HEK293 (cell line): Measurements from ENCODE around the gene SELENBP1.

Experiments used
- BCL6B ChIP-seq: fragments of 450-650 bp; formaldehyde crosslinking; IDR thresholded peaks from 2 replicates; pipeline ENCODE4 v1.5.1; 2017; ENCODE audit warnings: missing biosample characterization, missing genetic modification characterization
- GLIS1 ChIP-seq: fragments of 450-650 bp; formaldehyde crosslinking; IDR thresholded peaks from 2 replicates; pipeline ENCODE4 v1.5.1; 2016; ENCODE audit warnings: missing biosample characterization, missing genetic modification characterization
- IKZF3 ChIP-seq: fragments of 450-650 bp; IDR thresholded peaks from 2 replicates; pipeline ENCODE4 v1.5.0; 2018; ENCODE audit warnings: missing biosample characterization, mild to moderate bottlenecking, missing genetic modification characterization, moderate library complexity
- KLF16 ChIP-seq: fragments of 450-650 bp; formaldehyde crosslinking; IDR thresholded peaks from 2 replicates; pipeline ENCODE4 v1.5.1; 2017; ENCODE audit warnings: missing biosample characterization, missing genetic modification characterization
- OSR2 ChIP-seq: fragments of 450-650 bp; formaldehyde crosslinking; IDR thresholded peaks from 2 replicates; pipeline ENCODE4 v1.5.1; 2016; ENCODE audit warnings: missing biosample characterization, missing genetic modification characterization
- SP2 ChIP-seq: fragments of 450-650 bp; formaldehyde crosslinking; IDR thresholded peaks from 2 replicates; pipeline ENCODE4 v1.5.1; 2016; ENCODE audit warnings: missing biosample characterization, missing genetic modification characterization
- SP7 ChIP-seq: fragments of 450-650 bp; formaldehyde crosslinking; IDR thresholded peaks from 2 replicates; pipeline ENCODE4 v1.5.1; 2016; ENCODE audit warnings: missing biosample characterization, missing genetic modification characterization
- TCF7L2 ChIP-seq: IDR thresholded peaks from 2 replicates; pipeline ENCODE4 v1.6.1; 2011; ENCODE audit warnings: low read depth, mild to moderate bottlenecking, inconsistent platforms, low read length, moderate library complexity, borderline replicate concordance
- TSHZ1 ChIP-seq: fragments of 450-650 bp; formaldehyde crosslinking; IDR thresholded peaks from 2 replicates; pipeline ENCODE4 v1.5.1; 2016; ENCODE audit warnings: missing biosample characterization, missing genetic modification characterization, borderline replicate concordance
- ZBTB1 ChIP-seq: fragments of 450-650 bp; formaldehyde crosslinking; IDR thresholded peaks from 2 replicates; pipeline ENCODE4 v1.5.1; 2016; ENCODE audit warnings: missing biosample characterization, missing genetic modification characterization
- ZIC2 ChIP-seq: fragments of 450-650 bp; formaldehyde crosslinking; IDR thresholded peaks from 2 replicates; pipeline ENCODE4 v1.5.1; 2016; ENCODE audit warnings: missing biosample characterization, missing genetic modification characterization
- ZNF121 ChIP-seq: fragments of 450-650 bp; formaldehyde crosslinking; IDR thresholded peaks from 2 replicates; pipeline ENCODE4 v1.5.1; 2016; ENCODE audit warnings: missing biosample characterization, missing genetic modification characterization
- ZNF157 ChIP-seq: fragments of 450-650 bp; formaldehyde crosslinking; IDR thresholded peaks from 2 replicates; pipeline ENCODE4 v1.5.1; 2016; ENCODE audit warnings: missing biosample characterization, missing genetic modification characterization
- ZNF2 ChIP-seq: fragments of 450-650 bp; formaldehyde crosslinking; IDR thresholded peaks from 2 replicates; pipeline ENCODE4 v1.5.1; 2016; ENCODE audit warnings: missing biosample characterization, missing genetic modification characterization
- ZNF214 ChIP-seq: fragments of 450-650 bp; formaldehyde crosslinking; IDR thresholded peaks from 2 replicates; pipeline ENCODE4 v1.5.1; 2017; ENCODE audit warnings: missing biosample characterization, mild to moderate bottlenecking, missing genetic modification characterization, borderline replicate concordance
- ZNF26 ChIP-seq: fragments of 450-650 bp; formaldehyde crosslinking; IDR thresholded peaks from 2 replicates; pipeline ENCODE4 v1.5.1; 2016; ENCODE audit warnings: missing biosample characterization, missing genetic modification characterization
- ZNF280C ChIP-seq: fragments of 450-650 bp; formaldehyde crosslinking; IDR thresholded peaks from 2 replicates; pipeline ENCODE4 v1.5.1; 2016; ENCODE audit warnings: missing biosample characterization, missing genetic modification characterization
- ZNF324 ChIP-seq: fragments of 450-650 bp; formaldehyde crosslinking; IDR thresholded peaks from 2 replicates; pipeline ENCODE4 v1.5.1; 2016; ENCODE audit warnings: missing biosample characterization, missing genetic modification characterization
- ZNF398 ChIP-seq: fragments of 450-650 bp; formaldehyde crosslinking; IDR thresholded peaks from 2 replicates; pipeline ENCODE4 v1.5.1; 2017; ENCODE audit warnings: missing biosample characterization, missing genetic modification characterization
- ZNF558 ChIP-seq: fragments of 450-650 bp; formaldehyde crosslinking; IDR thresholded peaks from 2 replicates; pipeline ENCODE4 v1.5.1; 2016; ENCODE audit warnings: missing biosample characterization, missing genetic modification characterization
- ZNF624 ChIP-seq: fragments of 450-650 bp; formaldehyde crosslinking; IDR thresholded peaks from 2 replicates; pipeline ENCODE4 v1.5.1; 2017; ENCODE audit warnings: missing biosample characterization, missing genetic modification characterization
- ZNF768 ChIP-seq: fragments of 450-650 bp; formaldehyde crosslinking; IDR thresholded peaks from 2 replicates; pipeline ENCODE4 v1.5.1; 2018; ENCODE audit warnings: missing biosample characterization, mild to moderate bottlenecking, missing genetic modification characterization
- TF ChIP-seq, protein P1 (sequence below): fragments of 450-650 bp; formaldehyde crosslinking; IDR thresholded peaks from 2 replicates; pipeline ENCODE4 v1.5.1; 2017; ENCODE audit warnings: missing biosample characterization, missing genetic modification characterization
- TF ChIP-seq, protein P2 (sequence below): fragments of 450-650 bp; formaldehyde crosslinking; IDR thresholded peaks from 2 replicates; pipeline ENCODE4 v1.5.1; 2016; ENCODE audit warnings: missing biosample characterization, missing genetic modification characterization

SELENBP1 gene

GRCh38 chr1:151372058-151372934, at the start of gene SELENBP1 (continued):
- TF ChIP-seq, protein P1, sequence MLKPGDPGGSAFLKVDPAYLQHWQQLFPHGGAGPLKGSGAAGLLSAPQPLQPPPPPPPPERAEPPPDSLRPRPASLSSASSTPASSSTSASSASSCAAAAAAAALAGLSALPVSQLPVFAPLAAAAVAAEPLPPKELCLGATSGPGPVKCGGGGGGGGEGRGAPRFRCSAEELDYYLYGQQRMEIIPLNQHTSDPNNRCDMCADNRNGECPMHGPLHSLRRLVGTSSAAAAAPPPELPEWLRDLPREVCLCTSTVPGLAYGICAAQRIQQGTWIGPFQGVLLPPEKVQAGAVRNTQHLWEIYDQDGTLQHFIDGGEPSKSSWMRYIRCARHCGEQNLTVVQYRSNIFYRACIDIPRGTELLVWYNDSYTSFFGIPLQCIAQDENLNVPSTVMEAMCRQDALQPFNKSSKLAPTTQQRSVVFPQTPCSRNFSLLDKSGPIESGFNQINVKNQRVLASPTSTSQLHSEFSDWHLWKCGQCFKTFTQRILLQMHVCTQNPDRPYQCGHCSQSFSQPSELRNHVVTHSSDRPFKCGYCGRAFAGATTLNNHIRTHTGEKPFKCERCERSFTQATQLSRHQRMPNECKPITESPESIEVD (tag by site-specific recombination) = peak; percentile 20; the same call in 1 of the 2 replicates
- TF ChIP-seq IKZF3 (0 out of 2 replicates have a peak, but pooled peaks have one; percentile 63), ZNF157 (tag by site-specific recombination) (no peak), ZNF214 (no peak), KLF16 (tag by site-specific recombination) (peak; percentile 44), SP7 (tag by site-specific recombination) (peak; percentile 81), GLIS1 (tag by site-specific recombination) (peak; percentile 58; the same call in 1 of the 2 replicates), ZNF2 (tag by site-specific recombination) (peak; percentile 59; the same call in 1 of the 2 replicates), TSHZ1 (tag by site-specific recombination) (no peak), ZIC2 (tag by site-specific recombination) (peak; percentile 62), OSR2 (no peak), BCL6B (tag by site-specific recombination) (no peak), SP2 (peak; percentile 58), ZNF324 (tag by site-specific recombination) (peak; percentile 34; the same call in 1 of the 2 replicates), ZNF26 (no peak), ZNF768 (tag by site-specific recombination) (no peak; the same call in 1 of the 2 replicates), ZNF280C (no peak), ZNF121 (no peak), ZNF398 (tag by site-specific recombination) (peak; percentile 82), ZNF558 (no peak), ZNF624 (tag by site-specific recombination) (no peak), TCF7L2 (peak; percentile 28; the same call in 1 of the 2 replicates), ZBTB1 (tag by site-specific recombination) (peak; percentile 46; the same call in 1 of the 2 replicates)
- TF ChIP-seq, protein P2, sequence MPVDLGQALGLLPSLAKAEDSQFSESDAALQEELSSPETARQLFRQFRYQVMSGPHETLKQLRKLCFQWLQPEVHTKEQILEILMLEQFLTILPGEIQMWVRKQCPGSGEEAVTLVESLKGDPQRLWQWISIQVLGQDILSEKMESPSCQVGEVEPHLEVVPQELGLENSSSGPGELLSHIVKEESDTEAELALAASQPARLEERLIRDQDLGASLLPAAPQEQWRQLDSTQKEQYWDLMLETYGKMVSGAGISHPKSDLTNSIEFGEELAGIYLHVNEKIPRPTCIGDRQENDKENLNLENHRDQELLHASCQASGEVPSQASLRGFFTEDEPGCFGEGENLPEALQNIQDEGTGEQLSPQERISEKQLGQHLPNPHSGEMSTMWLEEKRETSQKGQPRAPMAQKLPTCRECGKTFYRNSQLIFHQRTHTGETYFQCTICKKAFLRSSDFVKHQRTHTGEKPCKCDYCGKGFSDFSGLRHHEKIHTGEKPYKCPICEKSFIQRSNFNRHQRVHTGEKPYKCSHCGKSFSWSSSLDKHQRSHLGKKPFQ (tag by site-specific recombination) = peak; percentile 75
